Esophagus squamous epithelium (tissue), 5 donors: ENCODE data around the gene MTM1. TPM values are rescaled to one million over a fixed set of nuclear protein-coding genes. Genes with fewer than 3 reads are reported as not detected.

Experiments used
- DNase-seq: peaks from one replicate; lab custom pipeline; 2025; lab: John Stamatoyannopoulos, UW
- H3K27ac ChIP-seq, 4 donors: fragments of 200-600 bp; sonication (generic); one replicate each; pipeline ENCODE4 v1.5.1; 2016 to 2019; ENCODE audit warnings: mild to moderate bottlenecking in 1 of 4
- H3K27me3 ChIP-seq, 4 donors: fragments of 200-600 bp; sonication (generic); 1 replicate in 3 of 4; 2 replicates in 1 of 4; pipeline versions ENCODE4 v1.5.1 to v1.6.0; 2017 to 2021; ENCODE audit warnings: antibody characterized with exemption in 1 of 4
- H3K36me3 ChIP-seq, 3 donors: fragments of 200-600 bp; sonication (generic); one replicate each; pipeline ENCODE4 v1.5.1; 2016 to 2019
- H3K4me1 ChIP-seq, 3 donors: fragments of 200-600 bp; sonication (generic); one replicate each; pipeline ENCODE4 v1.5.1; 2017 to 2019
- H3K4me3 ChIP-seq, 4 donors: fragments of 200-600 bp; sonication (generic); 1 replicate in 3 of 4; 2 replicates in 1 of 4; pipeline ENCODE4 v1.5.1; 2016 to 2019; ENCODE audit warnings: mild to moderate bottlenecking in 2 of 4, moderate library complexity in 1 of 4
- H3K9me3 ChIP-seq, 3 donors: fragments of 200-600 bp; sonication (generic); one replicate each; pipeline ENCODE4 v1.5.1; 2016 to 2019
- CTCF ChIP-seq, 6 experiments: fragments of 450-650 bp in 4 of 6; fragments of 200-600 bp in 2 of 6; sonication (generic) in 2 of 6; IDR thresholded peaks; one replicate each; pipeline ENCODE4 v1.5.1; 2016 to 2019; ENCODE audit warnings: antibody characterized with exemption in 6 of 6, mild to moderate bottlenecking in 4 of 6, moderate library complexity in 4 of 6
- POLR2A ChIP-seq, 4 donors: fragments of 450-650 bp; IDR thresholded peaks; one replicate each; pipeline ENCODE4 v1.6.1; 2017; ENCODE audit warnings: antibody characterized with exemption in 4 of 4, mild to moderate bottlenecking in 4 of 4, moderate library complexity in 3 of 4
- WGBS, 2 donors: methylation state at CpG; one replicate each; pipeline ENCODE4 v1.1.5; 2018; 5-methylcytosine and 5-hydroxymethylcytosine counted together
- intact Hi-C: fragments of 100-400 bp; cut with DNase I; formaldehyde crosslinking; loops from one replicate; pipeline ENCODE4 v1.15.0; 2022
- total RNA-seq, 4 donors: library from RNA; depleted of rRNA; stranded (reverse); fragments of >200 nt; gene quantifications; one replicate each; pipeline ENCODE4 v1.1.0, GENCODE V29; 2016
- donor health status: DM: yes; HTN: yes; CAD: no.

MTM1 gene
- total RNA-seq, 4 donors from 2014 or later = 9.1 to 13.7 (median 11.4) TPM

- no peaks in the 10 kb centered on the region for H3K27me3 ChIP-seq
- H3K36me3 ChIP-seq = peaks cover 0 to 8% (median 0%) of the 10 kb centered on the region in 3 donors
- WGBS, 2 donors = 80 to 86% methylated on average over 5 of the region's 5 CpGs
- intact Hi-C loops = no loop called here
- H3K4me1 ChIP-seq = no peaks in the 10 kb centered on the region
- DNase-seq = no peak
- H3K27ac ChIP-seq = no peak overlapping the region
- H3K9me3 ChIP-seq = no peaks in the 10 kb centered on the region
- no peak overlapping the region for H3K4me3 ChIP-seq
- TF ChIP-seq CTCF (IDR thresholded peaks at IDR 0.05) = no peak
- TF ChIP-seq POLR2A (IDR thresholded peaks at IDR 0.05) = no peak
These were observed 38.8 kb downstream of the MTM1 start for GRCh38 chrX:150607201-150607600.

GRCh38 chrX:150610043-150610442, 41.6 kb downstream of the MTM1 start:
- H3K27ac ChIP-seq = no peak overlapping the region
- H3K4me3 ChIP-seq = no peak overlapping the region
- peaks cover 0 to 25% (median 0%) of the 10 kb centered on the region in 3 donors for H3K36me3 ChIP-seq
- DNase-seq = no peak
- TF ChIP-seq CTCF (IDR thresholded peaks at IDR 0.05) = no peak
- TF ChIP-seq POLR2A (IDR thresholded peaks at IDR 0.05) = no peak
- intact Hi-C loops = no loop called here
- H3K4me1 ChIP-seq = no peaks in the 10 kb centered on the region
- H3K9me3 ChIP-seq = no peaks in the 10 kb centered on the region
- H3K27me3 ChIP-seq = no peaks in the 10 kb centered on the region

GRCh38 chrX:150610446-150610845, 42.0 kb downstream of the MTM1 start:
- 79 to 100% methylated on average over 1 to 2 of the region's 2 CpGs for WGBS, 2 donors
- Histone ChIP-seq H3K9me3 (no peaks in the 10 kb centered on the region), H3K27ac (no peak overlapping the region), H3K27me3 (no peaks in the 10 kb centered on the region), H3K4me1 (no peaks in the 10 kb centered on the region), H3K36me3 (peaks cover 0 to 29% (median 0%) of the 10 kb centered on the region in 3 donors), H3K4me3 (no peak overlapping the region)
- DNase-seq = no peak
- intact Hi-C loops = no loop called here
- no peak for TF ChIP-seq CTCF (IDR thresholded peaks at IDR 0.05)
- TF ChIP-seq POLR2A (IDR thresholded peaks at IDR 0.05) = no peak

GRCh38 chrX:150615356-150615755, 46.9 kb downstream of the MTM1 start:
- Histone ChIP-seq H3K9me3 (no peaks in the 10 kb centered on the region), H3K27me3 (no peaks in the 10 kb centered on the region), H3K4me1 (no peaks in the 10 kb centered on the region), H3K27ac (no peak overlapping the region), H3K4me3 (no peak overlapping the region), H3K36me3 (peaks cover 0 to 55% (median 0%) of the 10 kb centered on the region in 3 donors)
- DNase-seq = no peak
- intact Hi-C loops = no loop called here
- 70 to 94% methylated on average over 2 to 4 of the region's 4 CpGs for WGBS, 2 donors
- no peak for TF ChIP-seq POLR2A (IDR thresholded peaks at IDR 0.05)
- no peak for TF ChIP-seq CTCF (IDR thresholded peaks at IDR 0.05)

- no peak for DNase-seq
- no peak overlapping the region for H3K27ac ChIP-seq
- H3K36me3 ChIP-seq = peaks cover 0 to 64% (median 0%) of the 10 kb centered on the region in 3 donors
- intact Hi-C loops = no loop called here
- 70 to 94% methylated on average over 5 to 7 of the region's 7 CpGs for WGBS, 2 donors
- TF ChIP-seq CTCF (IDR thresholded peaks at IDR 0.05) (no peak), POLR2A (IDR thresholded peaks at IDR 0.05) (no peak)
- H3K4me1 ChIP-seq = no peaks in the 10 kb centered on the region
- H3K9me3 ChIP-seq = no peaks in the 10 kb centered on the region
- no peaks in the 10 kb centered on the region for H3K27me3 ChIP-seq
- no peak overlapping the region for H3K4me3 ChIP-seq
These were observed 47.9 kb downstream of the MTM1 start for GRCh38 chrX:150616179-150616862.
